Measurements from ENCODE around the gene STOX1. TPM values are rescaled to one million over a fixed set of nuclear protein-coding genes. Genes with fewer than 3 reads are reported as not detected.
"Not testable (repeated sequence)": the region's sequence is repeated elsewhere in the genome, so short reads cannot be mapped to it uniquely, and the experiment has no call there.

The STOX1 gene, protein sequence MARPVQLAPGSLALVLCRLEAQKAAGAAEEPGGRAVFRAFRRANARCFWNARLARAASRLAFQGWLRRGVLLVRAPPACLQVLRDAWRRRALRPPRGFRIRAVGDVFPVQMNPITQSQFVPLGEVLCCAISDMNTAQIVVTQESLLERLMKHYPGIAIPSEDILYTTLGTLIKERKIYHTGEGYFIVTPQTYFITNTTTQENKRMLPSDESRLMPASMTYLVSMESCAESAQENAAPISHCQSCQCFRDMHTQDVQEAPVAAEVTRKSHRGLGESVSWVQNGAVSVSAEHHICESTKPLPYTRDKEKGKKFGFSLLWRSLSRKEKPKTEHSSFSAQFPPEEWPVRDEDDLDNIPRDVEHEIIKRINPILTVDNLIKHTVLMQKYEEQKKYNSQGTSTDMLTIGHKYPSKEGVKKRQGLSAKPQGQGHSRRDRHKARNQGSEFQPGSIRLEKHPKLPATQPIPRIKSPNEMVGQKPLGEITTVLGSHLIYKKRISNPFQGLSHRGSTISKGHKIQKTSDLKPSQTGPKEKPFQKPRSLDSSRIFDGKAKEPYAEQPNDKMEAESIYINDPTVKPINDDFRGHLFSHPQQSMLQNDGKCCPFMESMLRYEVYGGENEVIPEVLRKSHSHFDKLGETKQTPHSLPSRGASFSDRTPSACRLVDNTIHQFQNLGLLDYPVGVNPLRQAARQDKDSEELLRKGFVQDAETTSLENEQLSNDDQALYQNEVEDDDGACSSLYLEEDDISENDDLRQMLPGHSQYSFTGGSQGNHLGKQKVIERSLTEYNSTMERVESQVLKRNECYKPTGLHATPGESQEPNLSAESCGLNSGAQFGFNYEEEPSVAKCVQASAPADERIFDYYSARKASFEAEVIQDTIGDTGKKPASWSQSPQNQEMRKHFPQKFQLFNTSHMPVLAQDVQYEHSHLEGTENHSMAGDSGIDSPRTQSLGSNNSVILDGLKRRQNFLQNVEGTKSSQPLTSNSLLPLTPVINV
- 0.99 and 1.4 TPM in 2 replicates for total RNA-seq
- 0.05 TPM for polyA plus RNA-seq (2012)

DNA sequence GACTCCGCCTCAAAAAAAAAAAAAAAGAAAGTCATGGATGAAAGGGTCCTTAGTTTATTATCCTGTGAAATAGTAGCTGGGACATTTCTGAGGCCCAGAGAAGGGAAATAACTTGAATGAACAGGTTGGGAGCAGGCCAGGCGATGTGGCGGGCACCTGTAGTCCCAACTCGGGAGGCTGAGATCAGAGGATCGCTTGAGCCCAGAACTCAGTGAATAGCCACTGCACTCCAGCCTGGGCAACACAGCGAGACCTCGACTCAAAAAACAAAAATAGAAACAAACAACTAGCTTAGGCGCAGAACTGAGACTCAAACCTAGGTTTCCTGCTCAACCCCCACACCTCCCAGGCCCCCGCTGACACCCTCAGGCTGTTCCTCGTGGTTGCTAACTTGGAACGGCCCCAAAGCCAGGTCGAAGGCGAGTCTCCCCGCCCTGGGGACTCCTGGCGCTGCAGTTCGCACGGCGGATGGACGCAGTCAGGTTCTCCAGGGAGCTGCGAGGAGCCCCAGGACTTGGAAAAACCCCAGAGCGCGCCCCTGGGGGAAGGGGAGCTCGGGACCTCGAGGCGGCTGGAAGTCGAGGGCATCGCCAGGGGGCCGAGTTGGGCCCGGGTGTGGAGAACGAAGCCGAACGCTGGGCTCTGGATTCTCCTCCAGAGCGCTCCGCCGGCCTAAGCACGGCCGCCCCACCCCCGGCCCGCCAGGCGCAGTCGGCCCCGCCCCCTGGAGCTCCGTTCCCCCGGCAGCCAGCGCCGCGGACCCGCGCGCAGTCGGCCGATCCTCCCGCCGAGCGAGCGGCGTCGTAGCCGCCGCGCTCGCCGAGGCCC, at the start of gene STOX1:
Gene STOX1, plus strand, starts transcription at position 768 of the 828 bp plus-strand sequence. CDS start 93 bp downstream, outside the sequence.
- DNase-seq (ENCODE audit: low read depth): peak; percentile 58

DNA sequence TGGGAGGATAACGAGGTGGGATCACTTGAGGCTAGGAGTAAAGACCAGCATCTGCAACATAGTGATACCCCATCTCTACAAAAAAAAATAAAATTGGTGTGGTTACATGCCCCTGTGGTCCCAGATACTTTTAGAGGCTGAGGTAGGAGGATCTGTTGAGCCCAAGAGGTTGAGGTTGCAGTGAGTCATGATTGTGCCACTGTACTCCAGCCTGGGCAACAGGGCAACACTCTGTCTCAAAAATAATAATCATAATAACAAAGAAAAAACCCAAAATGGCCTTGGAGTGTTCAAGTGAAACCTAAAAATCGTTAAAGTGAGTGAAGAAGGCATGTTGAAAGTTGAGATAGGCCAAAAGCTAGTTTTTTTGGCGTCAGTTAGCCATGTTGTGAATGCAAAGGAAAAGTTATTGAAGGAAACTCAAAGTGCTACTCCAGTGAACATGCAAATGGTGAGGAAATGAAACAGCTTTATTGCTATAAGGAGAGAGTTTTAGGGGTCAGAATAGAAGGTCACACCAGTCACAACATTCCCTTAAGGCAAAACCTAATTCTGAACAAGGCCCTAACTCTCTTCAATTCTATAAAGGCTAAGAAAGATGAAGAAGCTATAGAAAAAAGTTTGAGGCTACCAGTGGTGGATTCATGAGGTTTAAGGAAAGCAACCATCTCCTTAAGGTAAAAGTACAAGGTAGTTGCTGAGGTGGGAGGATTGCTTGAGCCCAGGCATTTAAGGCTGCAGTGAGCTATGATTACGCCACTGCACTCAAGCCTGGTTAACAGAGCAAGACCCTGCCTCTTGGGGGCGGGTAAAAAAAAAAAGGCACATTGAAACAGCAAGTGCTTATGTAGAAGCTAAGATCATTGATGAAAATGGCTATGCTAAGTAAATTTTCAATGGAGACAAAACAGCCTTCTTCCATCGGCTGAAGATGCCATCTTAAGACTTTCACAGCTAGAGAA, 45.4 kb upstream of the STOX1 start:
- DNase-seq (ENCODE audit: low read depth): no peak

DNA sequence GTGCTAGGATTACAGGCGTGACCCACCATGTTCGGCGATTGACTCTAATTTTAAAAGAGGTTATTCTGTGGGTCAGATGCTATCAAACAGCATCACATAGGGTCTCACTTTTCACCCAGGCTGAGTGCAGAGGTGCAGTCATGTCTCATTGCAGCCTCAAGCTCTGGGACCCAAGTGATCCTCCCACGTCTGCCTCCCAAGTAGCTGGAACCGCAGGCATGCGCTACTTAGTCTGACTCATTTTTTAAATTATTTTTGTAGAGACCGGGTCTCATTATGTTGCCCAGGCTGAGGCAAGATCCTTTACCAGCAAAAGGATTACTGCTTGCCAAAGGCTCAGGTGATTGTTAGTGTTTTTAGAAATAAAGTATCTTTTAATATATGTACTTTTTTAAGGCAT, 42.9 kb upstream of the STOX1 start:
- peak; percentile 13 for DNase-seq (ENCODE audit: low read depth)

DNA sequence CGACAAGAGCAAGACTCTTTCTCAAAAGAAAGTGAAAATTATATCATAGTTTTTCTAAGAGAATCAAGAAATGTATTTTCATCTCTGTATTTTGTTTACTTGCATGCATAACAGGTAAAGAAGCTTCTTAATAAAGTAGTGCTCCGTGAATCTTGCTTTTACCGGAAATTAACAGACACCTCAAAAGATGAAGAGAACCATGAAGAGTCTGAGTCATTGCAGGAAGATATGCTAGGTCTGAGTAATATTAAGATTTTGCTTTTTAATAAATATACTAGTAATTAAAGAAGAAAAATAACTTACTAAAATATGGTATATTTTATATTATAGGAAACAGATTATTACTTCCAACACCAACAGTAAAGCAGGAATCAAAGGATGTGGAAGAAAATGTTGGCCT, 39.5 kb upstream of the STOX1 start:
- no peak for DNase-seq (ENCODE audit: low read depth)

DNA sequence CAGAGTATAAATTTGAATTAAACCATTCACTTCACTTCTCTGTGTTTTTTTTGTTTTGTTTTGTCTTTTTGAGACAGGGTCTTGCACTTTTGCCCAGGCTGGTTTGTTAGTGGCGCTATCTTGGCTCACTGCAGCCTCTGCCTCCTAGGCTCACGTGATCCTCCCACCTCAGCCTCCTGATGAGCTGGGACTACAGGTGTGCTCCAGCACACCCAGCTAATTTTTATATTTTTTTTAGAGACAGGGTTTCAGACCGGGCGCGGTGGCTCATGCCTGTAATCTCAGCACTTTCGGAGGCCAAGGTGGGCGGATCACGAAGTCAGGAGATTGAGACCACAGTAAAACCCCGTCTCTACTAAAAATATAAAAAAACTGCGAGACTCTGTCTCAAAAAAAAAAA, 36.9 kb upstream of the STOX1 start:
- no peak for DNase-seq (ENCODE audit: low read depth)

DNA sequence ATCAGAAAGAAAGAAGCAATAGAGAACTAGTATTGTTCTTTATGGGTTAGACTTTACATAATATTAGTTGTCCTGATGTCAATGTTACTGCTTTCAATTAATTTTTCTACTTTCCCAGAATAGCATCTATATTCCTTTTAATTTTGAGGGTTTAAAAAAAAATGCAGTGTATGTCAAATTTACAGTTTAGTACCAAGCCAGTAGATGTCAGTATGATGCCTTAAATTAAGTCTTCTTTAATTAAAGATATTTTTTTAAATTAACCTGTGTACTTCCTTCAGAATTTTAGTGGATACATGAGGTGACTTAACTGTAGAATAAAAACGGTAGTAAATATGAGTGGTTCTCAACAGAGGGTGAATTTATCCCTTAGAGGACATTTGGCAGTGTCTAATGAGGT, 35.2 kb upstream of the STOX1 start:
- no peak for DNase-seq (ENCODE audit: low read depth)

DNA sequence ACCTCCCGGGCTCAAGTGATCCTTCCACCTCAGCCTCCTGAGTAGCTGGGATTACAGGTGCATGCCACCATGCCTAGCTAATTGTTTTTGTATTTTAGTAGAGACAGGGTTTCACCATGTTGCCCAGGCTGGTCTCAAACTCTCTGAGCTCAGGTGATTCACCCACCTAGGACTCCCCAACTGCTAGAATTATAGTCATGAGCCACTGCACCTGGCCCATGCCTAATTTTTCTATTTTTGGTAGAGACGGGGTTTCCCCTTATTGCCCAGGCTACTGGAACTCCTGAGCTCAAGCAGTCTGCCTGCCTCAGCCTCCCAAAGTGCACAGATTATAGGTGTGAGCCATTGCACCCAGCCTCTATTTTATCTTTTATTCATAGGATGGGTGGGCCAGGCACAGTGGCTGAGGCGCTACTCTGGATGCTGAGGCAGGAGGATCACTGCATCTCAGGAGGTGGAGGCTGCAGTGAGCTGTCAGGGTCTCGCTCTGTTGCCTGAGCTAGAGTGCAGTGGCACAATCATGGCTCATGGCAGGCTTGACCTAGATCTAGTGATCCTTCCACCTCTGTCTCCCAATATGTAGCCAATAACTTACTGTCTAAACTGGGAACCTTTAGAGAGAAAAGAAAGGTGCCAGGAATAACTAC, 31.3 kb upstream of the STOX1 start:
- no peak for DNase-seq (ENCODE audit: low read depth)

DNA sequence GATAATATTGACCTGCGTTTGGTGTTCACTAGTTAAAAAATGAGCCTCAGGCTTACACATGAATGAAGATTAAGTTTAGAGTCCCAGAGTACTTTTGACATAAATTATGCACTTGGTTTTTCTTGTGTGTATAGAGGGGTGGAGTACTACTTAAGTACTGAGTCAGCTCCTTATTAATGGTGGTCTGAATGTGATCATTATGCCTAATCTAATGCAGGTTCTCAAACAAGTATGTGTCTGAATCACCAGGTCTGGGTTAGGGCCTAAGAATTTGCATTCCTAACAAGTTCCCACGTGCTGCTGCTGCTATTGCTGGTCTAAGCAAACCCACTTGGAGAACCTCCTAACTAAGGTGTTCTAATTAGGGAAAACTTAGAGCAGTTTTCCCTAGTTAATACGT, 30.7 kb upstream of the STOX1 start:
- DNase-seq (ENCODE audit: low read depth): no peak

DNA sequence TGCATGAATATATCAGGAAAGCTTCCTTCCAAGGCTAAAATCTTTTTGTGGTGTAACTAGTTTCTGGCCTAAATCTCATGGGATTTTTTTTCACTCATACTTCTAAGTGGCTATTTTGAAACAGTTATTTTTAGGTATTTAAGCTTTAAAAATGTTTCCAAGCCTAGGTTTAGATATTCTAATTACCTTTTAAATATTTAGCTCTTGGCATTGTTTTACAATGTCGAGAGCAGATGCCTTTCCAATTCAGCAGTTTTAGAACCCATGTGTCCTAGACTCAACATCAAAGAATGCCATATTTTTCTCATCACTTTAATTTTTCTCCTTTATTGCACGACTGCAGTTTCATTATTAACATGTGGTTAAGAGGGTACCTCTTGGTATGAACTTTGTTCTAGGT, 27.1 kb upstream of the STOX1 start:
- no peak for DNase-seq (ENCODE audit: low read depth)

DNA sequence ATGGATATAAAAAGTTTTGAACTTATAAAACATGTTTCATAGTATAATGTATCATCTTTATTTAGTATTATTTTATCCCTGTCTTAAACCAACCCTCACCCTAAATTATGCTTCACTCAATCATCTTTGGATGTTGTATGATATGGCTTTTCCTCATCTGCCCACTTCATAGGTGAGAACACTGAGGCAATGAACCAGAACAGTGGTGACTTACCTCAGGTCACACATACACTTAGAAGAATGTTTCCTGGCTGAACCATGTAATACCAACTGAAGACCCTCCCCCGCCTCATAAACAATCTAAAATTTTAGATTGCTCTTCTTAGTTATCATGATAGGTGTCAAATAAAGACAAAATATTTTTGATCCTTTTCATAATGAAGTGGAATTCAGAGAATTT, 22.6 kb upstream of the STOX1 start:
- DNase-seq (ENCODE audit: low read depth): no peak

DNA sequence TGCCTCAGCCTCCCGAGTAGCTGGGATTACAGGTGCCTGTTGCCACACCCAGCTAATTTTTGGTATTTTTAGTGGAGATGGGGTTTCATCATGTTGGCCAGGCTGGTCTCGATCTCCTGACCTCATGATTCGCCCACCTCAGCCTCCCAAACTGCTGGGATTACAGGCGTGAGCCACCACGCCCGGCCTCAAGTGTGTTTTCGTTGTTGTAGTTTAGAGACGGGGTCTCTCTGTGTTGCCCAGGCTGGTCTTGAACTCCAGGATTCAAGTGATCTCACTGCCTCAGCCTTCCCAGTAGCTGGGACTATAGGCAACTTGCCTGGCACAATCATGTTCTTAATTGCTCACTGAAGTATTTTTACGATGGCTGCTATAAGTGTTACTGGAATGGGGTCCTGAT, 16.5 kb upstream of the STOX1 start:
- not testable (repeated sequence) for DNase-seq (ENCODE audit: low read depth)

DNA sequence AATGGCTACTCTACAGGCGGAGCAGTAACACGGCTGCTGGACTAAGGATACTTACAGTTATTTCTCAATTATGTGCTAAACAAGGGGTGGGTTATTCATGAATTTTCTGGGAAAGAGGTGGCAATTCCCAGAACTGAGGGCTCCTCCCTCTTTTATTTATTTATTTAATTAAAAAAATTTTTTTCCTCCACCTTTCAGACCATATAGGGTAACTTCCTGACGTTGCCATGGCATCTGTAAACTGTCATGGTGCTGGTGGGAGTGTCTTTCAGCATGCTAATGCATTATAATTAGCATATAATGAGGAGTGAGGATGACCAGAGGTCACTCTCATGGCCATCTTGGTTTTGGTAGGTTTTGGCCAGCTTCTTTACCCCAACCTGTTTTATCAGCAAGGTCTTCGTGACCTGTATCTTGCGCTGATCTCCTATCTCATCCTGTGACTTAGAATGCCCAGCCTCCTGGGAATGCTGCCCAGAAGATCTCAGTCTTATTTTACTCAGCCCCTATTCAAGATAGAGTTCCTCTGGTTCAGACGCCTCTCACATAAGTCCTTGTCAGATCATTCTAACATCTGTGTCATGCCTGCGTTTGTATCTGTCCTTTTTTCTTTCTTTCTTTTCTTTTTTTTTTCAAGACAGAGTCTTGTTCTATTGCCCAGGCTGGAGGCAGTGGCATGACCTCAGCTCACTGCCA, 15.9 kb upstream of the STOX1 start:
- DNase-seq (ENCODE audit: low read depth): no peak

DNA sequence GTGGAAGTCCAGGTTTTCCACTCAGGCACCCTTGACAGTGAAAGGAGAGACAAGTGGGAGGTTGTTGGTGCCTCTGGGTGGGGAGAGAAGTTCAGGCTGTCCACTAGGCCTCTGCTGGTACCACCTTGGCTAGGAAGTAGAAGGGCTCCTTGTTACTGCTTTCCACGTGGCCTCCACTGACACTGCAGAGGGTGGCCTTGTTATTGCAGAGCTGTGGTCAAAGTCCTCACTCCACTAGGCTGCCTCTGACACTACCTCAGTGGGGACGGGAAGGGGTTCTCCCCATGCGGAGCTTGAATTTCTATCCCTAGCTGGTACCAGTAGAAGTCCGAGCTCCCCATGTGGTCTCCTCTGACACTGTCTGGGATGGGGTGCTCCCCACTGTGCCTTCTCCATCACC, 14.9 kb upstream of the STOX1 start:
- DNase-seq (ENCODE audit: low read depth): no peak

DNA sequence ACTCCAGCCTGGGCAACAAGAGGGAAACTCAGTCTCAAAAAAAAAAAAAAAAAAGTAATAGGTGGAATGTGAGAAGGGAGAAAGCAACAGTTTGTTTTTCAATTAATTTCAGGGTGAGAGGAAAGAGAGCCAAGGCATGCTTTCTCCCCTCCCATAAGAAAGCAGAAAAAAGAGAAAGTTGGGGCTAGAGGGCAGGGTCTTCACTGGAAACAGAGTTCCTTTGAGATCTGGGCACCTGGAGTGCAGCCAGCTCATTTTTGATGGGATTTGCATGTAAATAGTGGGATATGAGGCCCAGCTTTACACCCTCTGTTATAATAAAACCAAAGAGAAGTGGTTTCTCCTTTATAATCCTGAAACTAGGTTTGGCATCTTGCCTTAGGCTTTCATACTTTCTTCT, 13.8 kb upstream of the STOX1 start:
- DNase-seq (ENCODE audit: low read depth): no peak

DNA sequence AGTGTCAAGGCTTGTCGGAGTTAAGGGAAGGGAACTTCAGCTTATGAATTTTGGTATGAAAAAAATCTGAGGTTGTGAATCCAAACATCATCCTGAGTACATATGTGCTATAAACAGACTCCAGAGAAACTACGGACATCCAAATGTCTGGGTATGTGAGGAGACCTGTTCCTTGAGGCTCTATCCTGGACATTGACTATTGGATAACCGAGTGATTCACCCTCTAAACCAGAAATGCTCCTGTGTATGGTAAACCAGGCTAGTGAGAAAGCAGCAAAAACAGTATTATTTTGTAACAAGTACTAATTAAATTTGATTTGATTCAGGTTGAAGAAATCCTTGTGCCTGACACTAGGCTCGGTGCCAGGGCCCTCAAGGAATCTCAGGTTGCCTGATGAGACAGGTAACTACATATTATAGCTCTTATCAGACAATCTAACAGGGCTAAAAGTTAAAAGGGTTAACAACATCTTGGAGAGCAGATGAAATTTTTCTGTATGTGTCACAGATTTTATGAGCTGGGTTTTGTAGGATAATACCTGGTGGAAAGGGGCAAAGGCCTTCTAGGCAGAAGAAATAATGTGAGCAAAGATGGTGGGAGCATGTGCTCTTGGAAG, 10.4 kb upstream of the STOX1 start:
- DNase-seq (ENCODE audit: low read depth): no peak

DNA sequence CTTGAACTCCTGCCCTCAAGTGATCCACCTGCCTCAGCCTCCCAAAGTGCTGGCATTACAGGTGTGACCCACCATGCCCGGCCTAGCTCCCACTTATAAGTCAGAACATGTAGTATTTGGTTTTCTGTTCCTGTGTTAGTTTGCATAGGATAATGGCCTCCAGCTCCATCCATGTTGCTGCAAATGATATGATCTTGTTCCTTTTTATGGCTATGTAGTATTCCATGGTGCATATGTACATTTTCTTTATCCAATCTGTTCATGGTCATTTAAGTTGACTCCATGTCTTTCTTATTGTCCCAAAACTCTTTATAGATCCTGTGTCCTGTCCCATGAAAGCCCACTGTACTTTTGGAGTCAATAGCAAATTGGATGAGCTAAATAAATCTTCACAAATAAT, 7.0 kb upstream of the STOX1 start:
- DNase-seq (ENCODE audit: low read depth): not testable (repeated sequence)

DNA sequence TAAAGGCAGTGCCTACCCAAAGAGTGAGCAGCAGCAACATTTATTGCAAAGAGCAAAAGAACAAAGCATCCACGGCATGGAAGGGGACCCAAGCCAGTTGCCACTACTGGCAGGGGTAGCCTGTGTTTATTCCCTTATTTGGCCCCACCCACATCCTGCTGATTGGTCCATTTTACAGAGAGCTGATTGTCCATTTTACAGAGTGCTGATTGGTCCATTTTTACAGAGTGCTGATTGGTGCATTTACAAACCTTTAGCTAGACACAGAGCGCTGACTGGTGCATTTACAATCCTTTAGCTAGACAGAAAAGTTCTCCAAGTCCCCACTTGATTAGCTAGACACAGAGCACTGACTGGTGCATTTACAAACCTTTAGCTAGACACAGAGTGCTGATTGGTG, 4.7 kb upstream of the STOX1 start:
- DNase-seq (ENCODE audit: low read depth): not testable (repeated sequence)

DNA sequence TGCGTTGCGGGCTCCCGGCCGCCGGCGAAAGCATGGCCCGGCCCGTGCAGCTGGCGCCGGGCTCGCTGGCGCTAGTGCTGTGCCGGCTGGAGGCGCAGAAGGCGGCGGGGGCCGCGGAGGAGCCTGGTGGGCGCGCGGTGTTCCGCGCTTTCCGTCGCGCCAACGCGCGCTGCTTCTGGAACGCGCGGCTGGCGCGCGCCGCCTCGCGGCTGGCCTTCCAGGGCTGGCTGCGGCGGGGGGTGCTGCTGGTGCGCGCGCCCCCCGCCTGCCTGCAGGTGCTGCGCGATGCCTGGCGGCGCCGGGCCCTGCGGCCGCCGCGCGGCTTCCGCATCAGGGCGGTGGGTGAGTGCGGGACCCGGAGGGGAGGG, 245 bp downstream of the STOX1 start:
- not testable (repeated sequence) for DNase-seq (ENCODE audit: low read depth)
